GM12878 (cell line): ENCODE data around the gene A1BG.

Experiments
- BRCA1 ChIP-seq: IDR thresholded peaks from 2 replicates; pipeline ENCODE4 v1.6.1; 2011; ENCODE audit warnings: low read depth, low read length, improper control_type of control experiment
- CBFB ChIP-seq: IDR thresholded peaks from 2 replicates; pipeline ENCODE4 v1.6.1; 2016; ENCODE audit warnings: antibody characterized with exemption, low read depth
- CEBPB ChIP-seq, 2 experiments: fragments of 150-350 bp in 1 of 2; IDR thresholded peaks; 2 replicates each; pipeline ENCODE4 v1.6.1; 2012 to 2014; ENCODE audit warnings: low read depth in 2 of 2, low read length in 2 of 2, borderline replicate concordance in 1 of 2, inconsistent platforms in 1 of 2
- ETV6 ChIP-seq, 2 experiments: fragments of 450-650 bp in 1 of 2; IDR thresholded peaks in 1 of 2; conservative IDR thresholded peaks in 1 of 2; 2 replicates each; pipeline ENCODE4 v1.6.1; 2014; ENCODE audit warnings: antibody characterized with exemption in 1 of 2, borderline replicate concordance in 1 of 2, low read depth in 1 of 2, mild to moderate bottlenecking in 1 of 2, moderate library complexity in 1 of 2
- EZH2 ChIP-seq: IDR thresholded peaks from 2 replicates; pipeline ENCODE4 v1.6.1; 2012; ENCODE audit warnings: low read depth, mild to moderate bottlenecking, control low read depth, inconsistent platforms, low read length, borderline replicate concordance; ENCODE audit not compliant: control insufficient read depth
- FOXK2 ChIP-seq: fragments of 450-650 bp; IDR thresholded peaks from 2 replicates; pipeline ENCODE4 v1.6.1; 2017; ENCODE audit warnings: mild to moderate bottlenecking, moderate library complexity
- HDAC6 ChIP-seq: fragments of 200-600 bp; sonication (generic); IDR thresholded peaks from one replicate; pipeline ENCODE4 v1.8.0; 2017; ENCODE audit warnings: antibody characterized with exemption; ENCODE audit not compliant: unreplicated experiment
- POLR2A ChIP-seq: IDR thresholded peaks from 2 replicates; pipeline ENCODE4 v1.6.1; 2011; ENCODE audit warnings: low read depth, mild to moderate bottlenecking, low read length
- RAD21 ChIP-seq: IDR thresholded peaks from 2 replicates; pipeline ENCODE4 v1.6.1; 2011; ENCODE audit warnings: mild to moderate bottlenecking, low read depth, low read length, moderate library complexity; ENCODE audit not compliant: insufficient read depth
- RFX5 ChIP-seq: IDR thresholded peaks from 2 replicates; pipeline ENCODE4 v1.6.1; 2011; ENCODE audit warnings: low read depth, low read length, improper control_type of control experiment
- SP1 ChIP-seq: IDR thresholded peaks from one replicate; pipeline ENCODE4 v1.6.1; 2011; ENCODE audit warnings: low read depth, low read length
- TF ChIP-seq, protein P1 (sequence below): fragments of 450-650 bp; IDR thresholded peaks from 2 replicates; pipeline ENCODE4 v1.6.1; 2017; ENCODE audit warnings: mild to moderate bottlenecking, moderate library complexity
- TF ChIP-seq, protein P2 (sequence below), 3 experiments: IDR thresholded peaks in 2 of 3; conservative IDR thresholded peaks in 1 of 3; 2 replicates each; pipeline ENCODE4 v1.5.1; 2011; ENCODE audit warnings: low read depth in 3 of 3, low read length in 3 of 3, mild to moderate bottlenecking in 3 of 3, control low read depth in 2 of 3, moderate library complexity in 2 of 3, inconsistent platforms in 1 of 3, mixed read lengths in 1 of 3; ENCODE audit not compliant: control insufficient read depth in 2 of 3, insufficient read depth in 1 of 3; ENCODE audit errors: extremely low read depth in 1 of 3

DNA sequence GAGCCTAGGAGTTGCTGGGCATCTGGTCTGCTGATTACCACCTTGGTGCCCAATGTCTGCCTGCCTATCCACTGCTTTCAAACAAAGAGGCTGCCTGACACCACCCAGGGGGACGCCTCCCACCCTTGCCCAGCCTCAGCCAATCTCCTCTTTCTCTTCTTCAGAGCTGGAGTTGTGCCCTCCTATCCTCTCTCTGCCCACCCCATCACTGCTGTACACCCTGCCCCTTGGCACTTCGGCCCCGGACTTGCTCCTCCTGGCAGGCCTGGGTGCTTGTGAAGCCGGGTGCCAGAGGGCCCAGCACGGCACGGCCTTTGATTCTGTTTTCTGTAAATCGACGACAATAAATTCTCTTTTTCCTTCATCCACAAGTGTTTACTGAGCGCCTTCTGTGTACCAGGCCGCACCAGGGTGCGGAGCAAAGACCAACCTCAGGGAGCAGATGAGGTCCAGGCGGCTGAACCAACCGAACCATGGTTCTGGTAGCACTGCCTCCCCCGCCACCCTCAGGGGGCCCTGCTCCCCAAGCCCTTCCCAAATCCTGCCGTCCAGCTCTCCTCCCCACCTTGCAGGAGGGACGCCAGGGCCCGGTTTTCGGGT lies 47.1 kb upstream of the A1BG start:
- no peak for TF ChIP-seq BRCA1
- TF ChIP-seq FOXK2: no peak
- TF ChIP-seq, protein P1, sequence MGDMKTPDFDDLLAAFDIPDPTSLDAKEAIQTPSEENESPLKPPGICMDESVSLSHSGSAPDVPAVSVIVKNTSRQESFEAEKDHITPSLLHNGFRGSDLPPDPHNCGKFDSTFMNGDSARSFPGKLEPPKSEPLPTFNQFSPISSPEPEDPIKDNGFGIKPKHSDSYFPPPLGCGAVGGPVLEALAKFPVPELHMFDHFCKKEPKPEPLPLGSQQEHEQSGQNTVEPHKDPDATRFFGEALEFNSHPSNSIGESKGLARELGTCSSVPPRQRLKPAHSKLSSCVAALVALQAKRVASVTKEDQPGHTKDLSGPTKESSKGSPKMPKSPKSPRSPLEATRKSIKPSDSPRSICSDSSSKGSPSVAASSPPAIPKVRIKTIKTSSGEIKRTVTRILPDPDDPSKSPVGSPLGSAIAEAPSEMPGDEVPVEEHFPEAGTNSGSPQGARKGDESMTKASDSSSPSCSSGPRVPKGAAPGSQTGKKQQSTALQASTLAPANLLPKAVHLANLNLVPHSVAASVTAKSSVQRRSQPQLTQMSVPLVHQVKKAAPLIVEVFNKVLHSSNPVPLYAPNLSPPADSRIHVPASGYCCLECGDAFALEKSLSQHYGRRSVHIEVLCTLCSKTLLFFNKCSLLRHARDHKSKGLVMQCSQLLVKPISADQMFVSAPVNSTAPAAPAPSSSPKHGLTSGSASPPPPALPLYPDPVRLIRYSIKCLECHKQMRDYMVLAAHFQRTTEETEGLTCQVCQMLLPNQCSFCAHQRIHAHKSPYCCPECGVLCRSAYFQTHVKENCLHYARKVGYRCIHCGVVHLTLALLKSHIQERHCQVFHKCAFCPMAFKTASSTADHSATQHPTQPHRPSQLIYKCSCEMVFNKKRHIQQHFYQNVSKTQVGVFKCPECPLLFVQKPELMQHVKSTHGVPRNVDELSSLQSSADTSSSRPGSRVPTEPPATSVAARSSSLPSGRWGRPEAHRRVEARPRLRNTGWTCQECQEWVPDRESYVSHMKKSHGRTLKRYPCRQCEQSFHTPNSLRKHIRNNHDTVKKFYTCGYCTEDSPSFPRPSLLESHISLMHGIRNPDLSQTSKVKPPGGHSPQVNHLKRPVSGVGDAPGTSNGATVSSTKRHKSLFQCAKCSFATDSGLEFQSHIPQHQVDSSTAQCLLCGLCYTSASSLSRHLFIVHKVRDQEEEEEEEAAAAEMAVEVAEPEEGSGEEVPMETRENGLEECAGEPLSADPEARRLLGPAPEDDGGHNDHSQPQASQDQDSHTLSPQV: no peak
- TF ChIP-seq EZH2: no peak
- no peak for TF ChIP-seq ETV6 (conservative IDR thresholded peaks at IDR 0.05 in 1 of 2, IDR thresholded peaks at IDR 0.05 in 1 of 2; ENCODE audit: borderline replicate concordance in 1 of 2, low read depth in 1 of 2)
- no peak for TF ChIP-seq POLR2A
- no peak for TF ChIP-seq CBFB
- no peak for TF ChIP-seq CEBPB (IDR thresholded peaks at IDR 0.05; ENCODE audit: borderline replicate concordance in 1 of 2, low read depth in 2 of 2, low read length in 2 of 2)
- no peak for TF ChIP-seq RFX5
- TF ChIP-seq, protein P2, sequence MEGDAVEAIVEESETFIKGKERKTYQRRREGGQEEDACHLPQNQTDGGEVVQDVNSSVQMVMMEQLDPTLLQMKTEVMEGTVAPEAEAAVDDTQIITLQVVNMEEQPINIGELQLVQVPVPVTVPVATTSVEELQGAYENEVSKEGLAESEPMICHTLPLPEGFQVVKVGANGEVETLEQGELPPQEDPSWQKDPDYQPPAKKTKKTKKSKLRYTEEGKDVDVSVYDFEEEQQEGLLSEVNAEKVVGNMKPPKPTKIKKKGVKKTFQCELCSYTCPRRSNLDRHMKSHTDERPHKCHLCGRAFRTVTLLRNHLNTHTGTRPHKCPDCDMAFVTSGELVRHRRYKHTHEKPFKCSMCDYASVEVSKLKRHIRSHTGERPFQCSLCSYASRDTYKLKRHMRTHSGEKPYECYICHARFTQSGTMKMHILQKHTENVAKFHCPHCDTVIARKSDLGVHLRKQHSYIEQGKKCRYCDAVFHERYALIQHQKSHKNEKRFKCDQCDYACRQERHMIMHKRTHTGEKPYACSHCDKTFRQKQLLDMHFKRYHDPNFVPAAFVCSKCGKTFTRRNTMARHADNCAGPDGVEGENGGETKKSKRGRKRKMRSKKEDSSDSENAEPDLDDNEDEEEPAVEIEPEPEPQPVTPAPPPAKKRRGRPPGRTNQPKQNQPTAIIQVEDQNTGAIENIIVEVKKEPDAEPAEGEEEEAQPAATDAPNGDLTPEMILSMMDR (IDR thresholded peaks at IDR 0.05 in 2 of 3, conservative IDR thresholded peaks at IDR 0.05 in 1 of 3; ENCODE audit: control insufficient read depth in 2 of 3, extremely low read depth in 1 of 3, insufficient read depth in 1 of 3, low read depth in 3 of 3, low read length in 3 of 3): no peak
- no peak for TF ChIP-seq HDAC6
- TF ChIP-seq SP1: no peak
- TF ChIP-seq RAD21: no peak
